Activated T-cell treated with anti-CD3 and anti-CD28 coated beads for 4 hours (primary cell): ENCODE data around the gene TAS1R2.
"Not testable (repeated sequence)": the region's sequence is repeated elsewhere in the genome, so short reads cannot be mapped to it uniquely, and the experiment has no call there.

Experiments used
- DNase-seq: peaks from one replicate; pipeline ENCODE4 v3.0.0-alpha.2; 2020

The TAS1R2 gene

GRCh38 chr1:18868354-18868753 lies 8.9 kb upstream of the TAS1R2 start:
- no peak for DNase-seq

DNA sequence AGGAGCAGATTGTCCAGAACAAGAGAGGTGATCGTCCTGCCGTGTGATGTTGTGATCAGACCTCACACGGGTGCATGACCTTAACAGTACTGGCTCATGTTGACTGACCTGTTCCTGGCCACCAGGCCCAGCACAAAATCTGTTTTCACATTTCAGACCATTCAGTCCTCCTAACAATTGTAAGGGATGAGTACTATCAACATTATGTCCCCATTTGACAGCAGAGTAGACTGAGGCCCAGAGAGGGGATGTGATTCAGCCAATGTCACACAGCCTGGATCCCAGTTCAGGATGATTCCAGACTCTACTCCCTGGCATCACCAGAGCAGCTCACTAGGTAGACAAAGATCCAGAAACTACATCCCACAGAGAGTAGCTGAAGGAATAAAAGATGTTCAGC lies 7.4 kb upstream of the TAS1R2 start:
- no peak for DNase-seq

DNA sequence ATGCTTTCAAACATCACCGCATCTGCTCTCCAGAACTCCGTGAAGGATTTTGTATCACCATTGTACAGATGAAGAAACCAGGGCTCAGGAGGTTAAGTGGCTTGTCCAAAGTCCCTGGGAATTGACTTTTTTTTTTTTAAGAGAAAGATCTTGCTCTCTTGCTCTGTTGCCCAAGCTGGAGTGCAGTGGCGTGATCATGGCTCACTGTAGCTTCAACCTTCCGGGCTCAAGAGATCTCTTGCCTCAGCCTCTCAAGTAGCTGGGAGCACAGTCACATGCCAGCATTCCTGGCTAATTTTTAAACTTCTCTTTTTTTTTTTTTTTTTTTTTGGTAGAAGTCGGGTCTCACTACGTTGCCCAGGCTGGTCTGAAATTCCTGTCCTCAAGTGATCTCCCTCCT lies 6.9 kb upstream of the TAS1R2 start:
- DNase-seq = no peak

DNA sequence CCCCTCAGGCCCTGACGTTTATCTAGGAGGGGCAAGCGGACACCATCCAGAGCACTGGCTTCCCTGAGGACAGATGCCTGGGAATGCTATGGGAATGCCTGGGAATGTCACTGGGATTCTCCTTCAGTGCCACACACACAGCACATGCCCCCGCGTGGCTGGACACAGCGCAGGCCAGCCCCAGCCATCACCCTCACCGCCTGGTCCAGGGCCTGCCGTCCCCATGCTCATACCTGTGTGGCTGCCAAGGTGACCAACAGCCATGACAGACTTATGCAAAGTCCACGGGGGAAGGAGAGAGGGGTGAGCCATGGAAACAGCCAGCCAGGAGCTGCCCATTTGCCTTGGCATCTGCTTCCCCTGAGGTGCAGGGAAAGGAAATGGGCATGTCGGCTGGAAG lies 5.7 kb upstream of the TAS1R2 start:
- no peak for DNase-seq

DNA sequence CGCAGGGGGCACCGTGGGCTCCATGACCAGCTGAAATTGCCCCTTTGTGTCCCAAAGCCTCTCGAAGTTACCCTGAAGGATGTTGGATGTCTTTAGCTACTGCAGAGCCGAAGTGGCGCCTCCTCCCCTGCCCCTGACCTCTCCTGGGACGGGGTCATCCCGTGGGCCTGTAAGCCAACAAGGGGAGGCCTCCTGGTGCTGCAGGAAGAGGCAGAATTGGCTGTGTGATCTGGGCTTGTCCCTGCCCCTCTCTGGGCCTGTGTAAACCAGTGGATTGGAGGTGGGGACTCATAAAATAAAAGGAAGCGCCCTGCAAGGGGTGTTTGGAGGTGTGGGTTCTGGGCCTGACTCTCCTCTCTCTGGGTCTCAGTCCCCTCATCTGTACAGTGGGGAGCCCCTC lies 2.1 kb upstream of the TAS1R2 start:
- DNase-seq = no peak

GRCh38 chr1:18861082-18861481 lies 1.6 kb upstream of the TAS1R2 start:
- DNase-seq = no peak

DNA sequence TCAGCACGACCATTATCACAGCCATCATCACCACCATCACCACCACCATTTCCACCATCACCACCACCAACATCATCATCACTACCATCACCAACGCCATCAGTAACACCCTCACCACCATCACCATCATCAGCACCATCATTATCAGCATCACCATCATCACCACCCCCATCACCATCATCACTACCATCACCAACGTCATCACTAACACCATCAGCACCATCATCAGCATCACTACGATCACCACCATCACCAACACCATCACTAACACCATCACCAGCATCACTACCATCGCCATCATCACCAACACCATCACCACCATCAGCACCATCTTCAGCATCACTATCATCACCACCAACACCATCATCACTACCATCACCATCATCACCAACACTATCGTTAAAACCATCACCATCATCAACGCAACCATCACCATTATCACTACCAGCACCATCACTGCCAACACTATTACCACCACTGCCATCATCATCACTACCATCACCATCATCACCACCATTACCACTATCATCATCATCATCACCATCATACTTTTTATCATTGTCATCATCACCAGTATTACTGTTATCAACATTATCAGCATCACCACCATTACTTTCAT lies 1.3 kb downstream of the TAS1R2 start:
- no peak for DNase-seq

- DNase-seq = no peak
These were observed 3.0 kb downstream of the TAS1R2 start for GRCh38 chr1:18856435-18856834.

- DNase-seq = no peak
These were observed 3.9 kb downstream of the TAS1R2 start for GRCh38 chr1:18855573-18855972.

DNA sequence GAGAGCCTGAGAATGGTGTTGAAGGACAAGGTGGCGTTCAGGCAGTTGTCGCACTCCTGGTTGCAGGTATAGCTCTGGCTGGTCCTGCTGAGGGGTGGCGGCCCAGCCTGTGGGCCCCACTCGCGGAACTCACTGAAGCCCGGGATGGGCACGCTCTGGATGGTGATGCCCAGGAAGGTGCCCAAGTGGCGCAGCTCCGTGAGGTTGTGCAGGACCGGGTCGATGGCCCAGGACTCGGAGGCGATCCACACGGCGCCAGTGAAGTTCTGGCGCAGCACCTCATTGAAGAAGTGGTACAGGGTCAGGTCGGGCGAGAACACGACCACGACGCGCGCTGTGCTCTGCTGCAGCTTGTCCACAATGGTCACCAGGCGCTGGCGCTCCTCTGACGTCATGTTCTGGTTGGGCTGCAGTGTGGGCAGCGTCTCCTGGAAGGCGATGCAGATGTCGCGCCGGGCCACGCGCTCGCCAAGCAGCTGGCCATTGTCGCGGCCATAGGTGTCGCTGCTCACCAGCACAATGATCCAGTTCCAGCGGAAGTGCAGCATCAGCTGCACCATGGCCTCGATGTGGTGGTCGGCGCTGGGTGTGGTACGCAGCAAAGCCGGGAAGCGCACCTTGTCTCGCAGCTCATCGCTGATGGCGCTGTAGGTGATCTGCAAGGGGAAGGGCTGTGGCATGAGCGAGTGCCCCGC lies 5.0 kb downstream of the TAS1R2 start:
- no peak for DNase-seq

GRCh38 chr1:18852501-18852900 lies 7.0 kb downstream of the TAS1R2 start:
- no peak for DNase-seq

DNA sequence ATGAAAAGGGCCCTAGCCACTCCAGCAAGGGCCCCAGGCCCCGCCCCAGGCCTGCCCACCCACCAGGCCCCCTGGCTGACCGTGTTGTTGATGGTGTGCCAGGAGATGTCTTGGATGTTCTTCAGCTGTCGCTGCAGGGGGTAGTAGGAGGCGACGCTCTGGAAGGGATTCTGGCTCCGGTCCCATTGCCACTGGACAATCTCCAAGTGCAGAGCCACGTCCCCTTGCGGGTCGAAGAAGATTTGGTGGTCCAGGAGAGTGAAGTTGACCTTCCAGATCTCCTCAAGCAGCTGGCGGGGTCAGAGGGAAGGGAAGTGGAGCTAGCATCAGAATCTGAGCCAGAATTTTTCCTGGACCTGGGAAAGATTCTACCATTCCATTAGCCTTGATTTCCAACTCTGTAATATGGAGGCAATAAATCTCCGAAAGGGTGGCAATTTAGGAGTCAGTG lies 10.2 kb downstream of the TAS1R2 start:
- DNase-seq = no peak

GRCh38 chr1:18847723-18848122 lies 11.7 kb downstream of the TAS1R2 start:
- not testable (repeated sequence) for DNase-seq

- no peak for DNase-seq
These were observed 19.3 kb downstream of the TAS1R2 start for GRCh38 chr1:18840145-18840544.

DNA sequence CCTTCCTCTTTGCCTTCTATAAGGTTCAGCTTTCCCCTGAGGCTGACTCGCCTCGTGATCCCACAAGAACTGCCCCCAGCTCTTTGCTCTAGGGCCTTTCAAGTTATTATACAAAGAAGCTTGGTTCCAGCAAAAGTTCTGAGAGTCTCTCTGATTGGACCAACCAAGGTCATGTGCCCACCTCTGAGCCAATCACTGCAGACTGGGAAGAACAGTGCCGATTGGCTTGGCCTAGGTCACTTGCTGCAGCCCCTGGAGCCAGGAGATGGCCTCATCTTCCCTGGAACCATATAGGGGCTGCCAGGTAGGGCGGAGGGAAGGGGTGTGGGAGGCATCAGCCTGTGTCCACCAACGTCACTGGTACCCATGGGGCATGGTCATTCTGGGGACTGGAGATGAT lies 22.8 kb downstream of the TAS1R2 start:
- no peak for DNase-seq

DNA sequence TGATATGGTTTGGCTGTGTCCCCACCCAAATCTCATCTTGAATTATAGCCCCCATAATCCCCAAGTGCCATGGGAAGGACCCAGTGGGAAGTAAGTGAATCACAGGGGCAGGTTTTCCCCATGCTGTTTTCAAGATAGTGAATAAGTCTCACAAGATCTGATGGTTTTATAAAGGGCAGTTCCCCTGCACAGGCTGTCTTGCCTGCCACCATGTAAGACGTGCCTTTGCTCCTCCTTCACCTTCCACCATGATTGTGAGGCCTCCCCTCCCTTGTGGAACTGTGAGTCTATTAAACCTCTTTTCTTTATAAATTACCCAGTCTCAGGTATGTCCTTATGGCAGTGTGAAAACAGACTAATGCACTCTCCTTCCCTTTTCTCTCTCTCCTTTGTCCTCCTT lies 27.1 kb downstream of the TAS1R2 start:
- not testable (repeated sequence) for DNase-seq

- no peak for DNase-seq
These were observed 27.8 kb downstream of the TAS1R2 start for GRCh38 chr1:18831656-18832055.

DNA sequence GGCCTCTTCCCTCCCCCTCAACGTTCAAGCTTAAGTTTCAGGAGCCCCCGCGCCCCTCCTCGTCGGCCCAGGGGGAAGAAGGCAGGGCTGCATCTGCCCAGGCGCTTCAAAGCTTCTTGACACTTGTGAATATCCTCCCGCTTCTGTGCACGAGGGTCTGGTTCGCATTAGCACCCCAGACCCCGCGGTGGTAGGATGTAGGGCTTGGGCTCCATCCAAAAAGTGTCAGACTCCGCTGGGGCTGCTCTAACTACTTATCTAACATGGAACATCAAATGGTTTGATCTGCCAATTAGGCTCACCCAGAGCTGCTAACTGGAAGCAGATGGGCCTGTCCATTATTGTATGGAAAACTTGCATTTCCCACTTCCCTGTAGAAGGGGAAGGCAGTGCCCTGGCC lies 28.9 kb downstream of the TAS1R2 start:
- DNase-seq = no peak

GRCh38 chr1:18829671-18830070 lies 29.8 kb downstream of the TAS1R2 start:
- no peak for DNase-seq

- no peak for DNase-seq
These were observed 31.2 kb downstream of the TAS1R2 start for GRCh38 chr1:18828224-18828623.

GRCh38 chr1:18823438-18823837 lies 36.0 kb downstream of the TAS1R2 start:
- DNase-seq = no peak

DNA sequence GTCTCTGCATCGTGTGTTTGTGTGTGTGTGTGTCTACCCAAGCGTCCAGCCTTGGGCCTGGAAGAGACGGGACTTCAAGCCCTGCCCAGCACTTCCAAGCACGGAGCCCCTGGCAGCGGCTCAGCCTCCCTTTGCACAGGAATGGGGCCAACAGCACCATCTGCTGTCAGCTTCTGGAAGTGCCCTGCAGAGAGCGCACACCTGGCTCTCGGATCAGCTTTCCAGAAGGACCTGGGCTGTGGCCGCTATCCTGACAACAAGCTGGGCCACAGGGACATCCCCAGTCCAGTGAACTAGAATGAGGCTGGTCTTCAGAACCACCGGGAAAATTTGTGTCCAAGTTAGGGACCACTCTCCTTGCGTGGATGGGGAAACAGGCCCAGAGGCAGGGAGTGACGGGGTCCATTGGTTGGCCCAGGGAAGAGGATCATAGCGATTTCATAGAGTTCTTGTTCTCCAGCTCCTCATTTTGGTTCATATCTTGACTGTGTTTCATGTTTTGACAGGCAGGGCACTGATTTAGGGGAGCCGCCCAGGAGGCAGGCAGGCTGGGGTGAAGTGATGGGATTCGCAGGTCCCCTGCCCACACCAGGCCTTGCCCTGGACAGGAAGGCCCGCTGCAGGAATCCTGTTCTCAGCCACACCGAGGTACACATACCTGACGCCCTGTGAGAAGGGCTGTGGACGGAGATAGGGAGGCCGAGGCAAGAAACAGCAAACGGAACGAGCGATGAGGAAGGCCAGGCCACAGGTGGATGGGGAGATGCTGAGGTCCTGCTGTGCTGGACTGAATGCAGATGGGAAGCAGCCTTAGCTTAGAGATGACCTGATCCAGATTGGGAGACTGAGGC lies 38.4 kb downstream of the TAS1R2 start:
- peak; percentile 45 for DNase-seq

GRCh38 chr1:18819986-18820790 lies 39.3 kb downstream of the TAS1R2 start:
- no peak for DNase-seq
